Measurements from ENCODE around the gene UQCC2. TPM values are rescaled to one million over a fixed set of nuclear protein-coding genes. Genes with fewer than 3 reads are reported as not detected.

Gene UQCC2
- total and polyA plus RNA-seq, 2 donors (not counting 1 experiment from before 2014, with no cell fraction given) = 13.2 to 16.6 TPM

DNA sequence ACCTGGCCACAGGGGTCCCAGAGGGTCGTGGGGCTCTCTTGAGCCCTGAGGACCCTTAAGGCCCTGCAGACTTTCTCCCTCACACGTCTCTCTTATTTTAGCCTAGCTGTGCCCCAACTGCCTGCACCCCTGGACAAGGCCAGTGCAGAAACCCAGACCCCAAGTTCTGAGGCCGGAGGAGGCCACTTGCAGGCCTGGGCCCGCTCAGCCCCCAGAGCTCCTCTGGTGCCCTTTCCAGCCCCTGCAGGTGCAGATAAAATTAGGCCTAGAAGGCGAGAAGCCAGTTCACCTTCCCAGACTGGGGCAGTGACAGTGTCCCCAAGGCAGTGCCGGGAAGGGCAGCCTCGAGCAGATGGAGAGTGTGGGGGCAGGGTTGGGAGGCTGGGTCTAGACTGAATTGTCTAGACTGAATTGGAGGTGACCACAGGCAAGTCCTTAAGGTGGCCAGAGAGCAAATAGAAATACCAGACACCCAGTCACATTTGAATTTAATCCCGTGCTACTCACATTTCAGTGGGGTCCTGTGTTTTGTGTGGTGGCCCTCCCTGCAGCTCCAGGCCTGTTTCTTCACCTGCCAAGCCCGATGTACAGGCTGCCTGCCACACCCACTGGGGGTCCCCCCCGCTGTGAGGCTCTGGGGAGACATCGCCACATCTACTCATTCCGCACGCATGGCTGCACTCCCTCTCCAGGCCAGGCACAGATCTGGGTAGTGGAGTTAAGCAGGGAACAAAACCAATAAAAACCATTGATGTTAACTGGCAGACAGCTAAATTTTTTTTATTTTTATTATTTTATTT is 43.8 kb upstream of the UQCC2 start:
- H3K9ac ChIP-seq (ENCODE audit: low read length) = no peak overlapping the region
- WGBS (ENCODE audit: insufficient coverage) = 76% methylated on average over 9 of the region's 13 CpGs
- no peaks in the 10 kb centered on the region for H3K9me3 ChIP-seq (ENCODE audit: control extremely low read depth in 1 of 3, control insufficient read depth in 2 of 3, insufficient read depth in 1 of 3, low read length in 2 of 3)
- Mint-ChIP-seq H3K9me3 (ENCODE audit: insufficient read depth) (no peaks in the 10 kb centered on the region), H3K27me3 (peaks cover 30% of the 10 kb centered on the region), H3K4me1 (peaks cover 2% of the 10 kb centered on the region), H3K27ac (no peak overlapping the region), H3K4me3 (no peak overlapping the region)
- H3K4me1 ChIP-seq (ENCODE audit: control insufficient read depth in 2 of 2, insufficient read depth in 2 of 2, low read length in 2 of 2) = peaks cover 0 to 3% of the 10 kb centered on the region in 2 donors
- ATAC-seq (ENCODE audit: low read depth) (no peak), DNase-seq (no peak)
- H2AFZ ChIP-seq (ENCODE audit: insufficient read depth, low read depth, low read length, poor library complexity, severe bottlenecking) = no peak overlapping the region
- ChIA-PET POLR2A (no interaction called here), CTCF (interaction anchor here (0.7 kb wide), 1 partner anchor 12 kb away, joined by 3 read pairs; no protein-coding TSS in a partner anchor)
- H3K4me3 ChIP-seq (ENCODE audit: control extremely low read depth in 1 of 5, extremely low read depth in 1 of 5, insufficient read depth in 1 of 5, low read depth in 2 of 5, low read length in 4 of 5) = no peak overlapping the region
- intact Hi-C loops (cut with micrococcal nuclease) = no loop called here
- no peaks in the 10 kb centered on the region for H3K36me3 ChIP-seq (replicated peaks in 1 of 2; ENCODE audit: control extremely low read depth in 1 of 2, control insufficient read depth in 1 of 2, extremely low read depth in 1 of 2, insufficient read depth in 2 of 2, low read length in 1 of 2)
- no peaks in the 10 kb centered on the region for H4K20me1 ChIP-seq (ENCODE audit: control insufficient read depth, insufficient read depth, low read length, poor library complexity, severe bottlenecking)
- no peak overlapping the region for H3K27ac ChIP-seq (ENCODE audit: low read length in 2 of 2)
- H3K4me2 ChIP-seq (replicated peaks; ENCODE audit: low read depth, low read length, poor library complexity, severe bottlenecking) = no peak overlapping the region
- peaks cover 0 to 5% (median 2%) of the 10 kb centered on the region in 4 experiments for H3K27me3 ChIP-seq (replicated peaks in 1 of 4; ENCODE audit: control extremely low read depth in 1 of 4, control insufficient read depth in 3 of 4, insufficient read depth in 4 of 4, low read length in 3 of 4)
- no peaks in the 10 kb centered on the region for H3K79me2 ChIP-seq (ENCODE audit: control insufficient read depth, insufficient read depth, low read length)
- no peak for TF ChIP-seq EZH2 (IDR thresholded peaks at IDR 0.05; ENCODE audit: borderline replicate concordance, insufficient read depth, low read depth, low read length, poor library complexity, severe bottlenecking)
- TF ChIP-seq, protein P1, sequence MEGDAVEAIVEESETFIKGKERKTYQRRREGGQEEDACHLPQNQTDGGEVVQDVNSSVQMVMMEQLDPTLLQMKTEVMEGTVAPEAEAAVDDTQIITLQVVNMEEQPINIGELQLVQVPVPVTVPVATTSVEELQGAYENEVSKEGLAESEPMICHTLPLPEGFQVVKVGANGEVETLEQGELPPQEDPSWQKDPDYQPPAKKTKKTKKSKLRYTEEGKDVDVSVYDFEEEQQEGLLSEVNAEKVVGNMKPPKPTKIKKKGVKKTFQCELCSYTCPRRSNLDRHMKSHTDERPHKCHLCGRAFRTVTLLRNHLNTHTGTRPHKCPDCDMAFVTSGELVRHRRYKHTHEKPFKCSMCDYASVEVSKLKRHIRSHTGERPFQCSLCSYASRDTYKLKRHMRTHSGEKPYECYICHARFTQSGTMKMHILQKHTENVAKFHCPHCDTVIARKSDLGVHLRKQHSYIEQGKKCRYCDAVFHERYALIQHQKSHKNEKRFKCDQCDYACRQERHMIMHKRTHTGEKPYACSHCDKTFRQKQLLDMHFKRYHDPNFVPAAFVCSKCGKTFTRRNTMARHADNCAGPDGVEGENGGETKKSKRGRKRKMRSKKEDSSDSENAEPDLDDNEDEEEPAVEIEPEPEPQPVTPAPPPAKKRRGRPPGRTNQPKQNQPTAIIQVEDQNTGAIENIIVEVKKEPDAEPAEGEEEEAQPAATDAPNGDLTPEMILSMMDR (IDR thresholded peaks at IDR 0.05) = no peak

DNA sequence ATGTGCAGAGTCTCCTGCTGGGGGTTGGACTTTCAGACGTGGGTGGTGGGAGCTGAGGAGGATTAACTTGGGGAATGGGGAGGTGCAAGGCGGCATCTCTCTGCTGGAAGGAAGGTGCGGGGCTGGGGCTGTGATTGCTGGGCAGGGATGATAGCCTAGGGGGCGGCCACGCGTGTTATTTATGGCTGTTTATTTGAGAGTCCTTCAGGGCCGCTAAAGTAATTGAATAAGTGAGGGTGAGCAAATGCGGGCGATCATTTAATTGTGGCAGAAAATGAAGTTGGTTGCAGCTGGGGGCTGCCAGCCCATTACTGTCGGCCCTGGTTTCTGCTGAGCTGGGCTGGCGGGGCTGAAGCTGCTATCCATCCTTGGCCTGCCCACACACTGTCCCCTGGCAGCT is 42.7 kb upstream of the UQCC2 start:
- no peak overlapping the region for H3K27ac Mint-ChIP-seq
- intact Hi-C loops (cut with micrococcal nuclease) = no loop called here
- no peak overlapping the region for H3K4me2 ChIP-seq (replicated peaks; ENCODE audit: low read depth, low read length, poor library complexity, severe bottlenecking)
- ATAC-seq (ENCODE audit: low read depth) (no peak), DNase-seq (no peak)
- H3K27ac ChIP-seq (ENCODE audit: low read length in 2 of 2) = no peak overlapping the region
- H3K9me3 Mint-ChIP-seq (ENCODE audit: insufficient read depth) = no peaks in the 10 kb centered on the region
- H4K20me1 ChIP-seq (ENCODE audit: control insufficient read depth, insufficient read depth, low read length, poor library complexity, severe bottlenecking) = no peaks in the 10 kb centered on the region
- WGBS (ENCODE audit: insufficient coverage) = 89% methylated on average over 11 of the region's 11 CpGs
- no peak for TF ChIP-seq EZH2 (IDR thresholded peaks at IDR 0.05; ENCODE audit: borderline replicate concordance, insufficient read depth, low read depth, low read length, poor library complexity, severe bottlenecking)
- TF ChIP-seq, protein P1 (IDR thresholded peaks at IDR 0.05) = no peak
- no peak overlapping the region for H3K4me3 ChIP-seq (ENCODE audit: control extremely low read depth in 1 of 5, extremely low read depth in 1 of 5, insufficient read depth in 1 of 5, low read depth in 2 of 5, low read length in 4 of 5)
- no peaks in the 10 kb centered on the region for H3K79me2 ChIP-seq (ENCODE audit: control insufficient read depth, insufficient read depth, low read length)
- CTCF ChIA-PET = no interaction called here
- H3K4me1 Mint-ChIP-seq = peaks cover 2% of the 10 kb centered on the region
- H2AFZ ChIP-seq (ENCODE audit: insufficient read depth, low read depth, low read length, poor library complexity, severe bottlenecking) = no peak overlapping the region
- no peaks in the 10 kb centered on the region for H3K36me3 ChIP-seq (replicated peaks in 1 of 2; ENCODE audit: control extremely low read depth in 1 of 2, control insufficient read depth in 1 of 2, extremely low read depth in 1 of 2, insufficient read depth in 2 of 2, low read length in 1 of 2)
- H3K9ac ChIP-seq (ENCODE audit: low read length) = no peak overlapping the region
- H3K4me3 Mint-ChIP-seq = no peak overlapping the region
- peaks cover 0 to 3% of the 10 kb centered on the region in 2 donors for H3K4me1 ChIP-seq (ENCODE audit: control insufficient read depth in 2 of 2, insufficient read depth in 2 of 2, low read length in 2 of 2)
- no peaks in the 10 kb centered on the region for H3K9me3 ChIP-seq (ENCODE audit: control extremely low read depth in 1 of 3, control insufficient read depth in 2 of 3, insufficient read depth in 1 of 3, low read length in 2 of 3)
- peaks cover 34% of the 10 kb centered on the region for H3K27me3 Mint-ChIP-seq
- POLR2A ChIA-PET = no interaction called here
- peaks cover 0 to 5% (median 2%) of the 10 kb centered on the region in 4 experiments for H3K27me3 ChIP-seq (replicated peaks in 1 of 4; ENCODE audit: control extremely low read depth in 1 of 4, control insufficient read depth in 3 of 4, insufficient read depth in 4 of 4, low read length in 3 of 4)

Data from B cell (primary cell).